ENCODE results near the gene MAU2. TPM values are rescaled to one million over a fixed set of nuclear protein-coding genes. Genes with fewer than 3 reads are reported as not detected.
"Not testable (repeated sequence)": the region's sequence is repeated elsewhere in the genome, so short reads cannot be mapped to it uniquely, and the experiment has no call there.

The MAU2 gene
- total RNA-seq, 2 donors from 2014 or later: 129 to 130 TPM

GRCh38 chr19:19343016-19343362 lies 22.4 kb downstream of the MAU2 start:
- no peaks in the 10 kb centered on the region for H3K9me3 ChIP-seq (ENCODE audit: control insufficient read depth, low read length, poor library complexity, severe bottlenecking)
- DNase-seq: no peak
- Mint-ChIP-seq H3K27me3 (no peaks in the 10 kb centered on the region), H3K36me3 (ENCODE audit: low read depth) (no peaks in the 10 kb centered on the region), H3K27ac (no peak overlapping the region), H3K4me3 (no peak overlapping the region), H3K4me1 (peaks cover 3% of the 10 kb centered on the region)
- ATAC-seq: no peak

GRCh38 chr19:19343762-19344161 lies 23.1 kb downstream of the MAU2 start:
- H3K4me1 Mint-ChIP-seq: peaks cover 3% of the 10 kb centered on the region
- no peak for ATAC-seq
- no peak overlapping the region for H3K4me3 Mint-ChIP-seq
- DNase-seq: no peak
- no peaks in the 10 kb centered on the region for H3K36me3 Mint-ChIP-seq (ENCODE audit: low read depth)
- no peak overlapping the region for H3K27ac Mint-ChIP-seq
- H3K27me3 Mint-ChIP-seq: no peaks in the 10 kb centered on the region
- H3K9me3 ChIP-seq (ENCODE audit: control insufficient read depth, low read length, poor library complexity, severe bottlenecking): no peaks in the 10 kb centered on the region

GRCh38 chr19:19345232-19345631 lies 24.6 kb downstream of the MAU2 start:
- no peak for DNase-seq
- no peak for ATAC-seq
- Mint-ChIP-seq H3K36me3 (ENCODE audit: low read depth) (no peaks in the 10 kb centered on the region), H3K27me3 (no peaks in the 10 kb centered on the region), H3K27ac (no peak overlapping the region), H3K4me1 (peaks cover 5% of the 10 kb centered on the region), H3K4me3 (no peak overlapping the region)
- H3K9me3 ChIP-seq (ENCODE audit: control insufficient read depth, low read length, poor library complexity, severe bottlenecking): no peaks in the 10 kb centered on the region

GRCh38 chr19:19345970-19346369 lies 25.3 kb downstream of the MAU2 start:
- Mint-ChIP-seq H3K4me3 (no peak overlapping the region), H3K4me1 (peaks cover 5% of the 10 kb centered on the region), H3K27me3 (no peaks in the 10 kb centered on the region), H3K27ac (no peak overlapping the region), H3K36me3 (ENCODE audit: low read depth) (no peaks in the 10 kb centered on the region)
- no peaks in the 10 kb centered on the region for H3K9me3 ChIP-seq (ENCODE audit: control insufficient read depth, low read length, poor library complexity, severe bottlenecking)
- DNase-seq (no peak), ATAC-seq (no peak)

GRCh38 chr19:19347401-19348110 lies 26.9 kb downstream of the MAU2 start:
- no peak overlapping the region for H3K4me3 Mint-ChIP-seq
- ATAC-seq (no peak), DNase-seq (no peak)
- H3K27ac Mint-ChIP-seq: no peak overlapping the region
- H3K36me3 Mint-ChIP-seq (ENCODE audit: low read depth): no peaks in the 10 kb centered on the region
- H3K27me3 Mint-ChIP-seq: no peaks in the 10 kb centered on the region
- no peaks in the 10 kb centered on the region for H3K9me3 ChIP-seq (ENCODE audit: control insufficient read depth, low read length, poor library complexity, severe bottlenecking)
- H3K4me1 Mint-ChIP-seq: peaks cover 5% of the 10 kb centered on the region

- H3K36me3 Mint-ChIP-seq (ENCODE audit: low read depth): no peaks in the 10 kb centered on the region
- no peak overlapping the region for H3K27ac Mint-ChIP-seq
- no peaks in the 10 kb centered on the region for H3K9me3 ChIP-seq (ENCODE audit: control insufficient read depth, low read length, poor library complexity, severe bottlenecking)
- H3K4me3 Mint-ChIP-seq: no peak overlapping the region
- H3K4me1 Mint-ChIP-seq: peaks cover 7% of the 10 kb centered on the region
- no peaks in the 10 kb centered on the region for H3K27me3 Mint-ChIP-seq
- DNase-seq (no peak), ATAC-seq (no peak)
Observed at GRCh38 chr19:19348266-19348665, 27.6 kb downstream of the MAU2 start.

GRCh38 chr19:19349365-19349764 lies 28.7 kb downstream of the MAU2 start:
- H3K27me3 Mint-ChIP-seq: no peaks in the 10 kb centered on the region
- H3K36me3 Mint-ChIP-seq (ENCODE audit: low read depth): no peaks in the 10 kb centered on the region
- H3K4me1 Mint-ChIP-seq: peaks cover 7% of the 10 kb centered on the region
- DNase-seq (no peak), ATAC-seq (no peak)
- no peak overlapping the region for H3K27ac Mint-ChIP-seq
- H3K9me3 ChIP-seq (ENCODE audit: control insufficient read depth, low read length, poor library complexity, severe bottlenecking): no peaks in the 10 kb centered on the region
- H3K4me3 Mint-ChIP-seq: no peak overlapping the region

- ATAC-seq; H3K27me3 Mint-ChIP-seq; H3K4me1 Mint-ChIP-seq; DNase-seq; H3K9me3 ChIP-seq (ENCODE audit: control insufficient read depth, low read length, poor library complexity, severe bottlenecking); H3K4me3 Mint-ChIP-seq; H3K27ac Mint-ChIP-seq; H3K36me3 Mint-ChIP-seq (ENCODE audit: low read depth): not testable (repeated sequence)
Observed at GRCh38 chr19:19350756-19351155, 30.1 kb downstream of the MAU2 start.

- no peaks in the 10 kb centered on the region for H3K9me3 ChIP-seq (ENCODE audit: control insufficient read depth, low read length, poor library complexity, severe bottlenecking)
- ATAC-seq (no peak), DNase-seq (no peak)
- no peak overlapping the region for H3K4me3 Mint-ChIP-seq
- H3K36me3 Mint-ChIP-seq (ENCODE audit: low read depth): no peaks in the 10 kb centered on the region
- peaks cover 7% of the 10 kb centered on the region for H3K4me1 Mint-ChIP-seq
- H3K27me3 Mint-ChIP-seq: no peaks in the 10 kb centered on the region
- H3K27ac Mint-ChIP-seq: peak overlapping the region; percentile 63
Observed at GRCh38 chr19:19352823-19353222, 32.2 kb downstream of the MAU2 start.

GRCh38 chr19:19354007-19354406 lies 33.4 kb downstream of the MAU2 start:
- no peak overlapping the region for H3K4me3 Mint-ChIP-seq
- no peaks in the 10 kb centered on the region for H3K9me3 ChIP-seq (ENCODE audit: control insufficient read depth, low read length, poor library complexity, severe bottlenecking)
- H3K27me3 Mint-ChIP-seq: no peaks in the 10 kb centered on the region
- no peak overlapping the region for H3K27ac Mint-ChIP-seq
- DNase-seq (no peak), ATAC-seq (no peak)
- H3K4me1 Mint-ChIP-seq: peaks cover 15% of the 10 kb centered on the region
- no peaks in the 10 kb centered on the region for H3K36me3 Mint-ChIP-seq (ENCODE audit: low read depth)

GRCh38 chr19:19354932-19355331 lies 34.3 kb downstream of the MAU2 start:
- ATAC-seq: no peak
- Mint-ChIP-seq H3K4me3 (no peak overlapping the region), H3K27ac (no peak overlapping the region), H3K27me3 (no peaks in the 10 kb centered on the region), H3K36me3 (ENCODE audit: low read depth) (no peaks in the 10 kb centered on the region), H3K4me1 (peaks cover 14% of the 10 kb centered on the region)
- no peak for DNase-seq
- no peaks in the 10 kb centered on the region for H3K9me3 ChIP-seq (ENCODE audit: control insufficient read depth, low read length, poor library complexity, severe bottlenecking)

- H3K36me3 Mint-ChIP-seq (ENCODE audit: low read depth): no peaks in the 10 kb centered on the region
- H3K27ac Mint-ChIP-seq: no peak overlapping the region
- no peak for DNase-seq
- H3K27me3 Mint-ChIP-seq: no peaks in the 10 kb centered on the region
- ATAC-seq: no peak
- H3K9me3 ChIP-seq (ENCODE audit: control insufficient read depth, low read length, poor library complexity, severe bottlenecking): no peaks in the 10 kb centered on the region
- no peak overlapping the region for H3K4me3 Mint-ChIP-seq
- peaks cover 16% of the 10 kb centered on the region for H3K4me1 Mint-ChIP-seq
Observed at GRCh38 chr19:19355606-19356139, 35.0 kb downstream of the MAU2 start.

- Mint-ChIP-seq H3K4me3 (no peak overlapping the region), H3K4me1 (peaks cover 22% of the 10 kb centered on the region), H3K27ac (no peak overlapping the region), H3K27me3 (no peaks in the 10 kb centered on the region), H3K36me3 (ENCODE audit: low read depth) (no peaks in the 10 kb centered on the region)
- no peak for ATAC-seq
- DNase-seq: no peak
- no peaks in the 10 kb centered on the region for H3K9me3 ChIP-seq (ENCODE audit: control insufficient read depth, low read length, poor library complexity, severe bottlenecking)
Observed at GRCh38 chr19:19356500-19356899, 35.9 kb downstream of the MAU2 start.

- peak overlapping the region; percentile 87 for H3K27ac Mint-ChIP-seq
Observed at GRCh38 chr19:19356901-19357566, 36.4 kb downstream of the MAU2 start.

More at GRCh38 chr19:19356901-19357566, 36.4 kb downstream of the MAU2 start:
- no peaks in the 10 kb centered on the region for H3K36me3 Mint-ChIP-seq (ENCODE audit: low read depth)
- no peaks in the 10 kb centered on the region for H3K9me3 ChIP-seq (ENCODE audit: control insufficient read depth, low read length, poor library complexity, severe bottlenecking)
- H3K27me3 Mint-ChIP-seq: no peaks in the 10 kb centered on the region
- no peak for ATAC-seq
- no peak overlapping the region for H3K4me3 Mint-ChIP-seq
- peaks cover 24% of the 10 kb centered on the region for H3K4me1 Mint-ChIP-seq
- no peak for DNase-seq
